HG03575 (cell line): ENCODE measurements around the gene USP7.
"Not testable (repeated sequence)": the region's sequence is repeated elsewhere in the genome, so short reads cannot be mapped to it uniquely, and the experiment has no call there.

ENCODE experiments used
- ATAC-seq: cut with Tn5 transposase; IDR thresholded peaks from one replicate; pipeline ENCODE4 v1.9.1; 2021; ENCODE audit not compliant: unreplicated experiment, insufficient number of reproducible peaks, low FRiP score; ENCODE audit errors: extremely low read depth

Gene USP7

DNA sequence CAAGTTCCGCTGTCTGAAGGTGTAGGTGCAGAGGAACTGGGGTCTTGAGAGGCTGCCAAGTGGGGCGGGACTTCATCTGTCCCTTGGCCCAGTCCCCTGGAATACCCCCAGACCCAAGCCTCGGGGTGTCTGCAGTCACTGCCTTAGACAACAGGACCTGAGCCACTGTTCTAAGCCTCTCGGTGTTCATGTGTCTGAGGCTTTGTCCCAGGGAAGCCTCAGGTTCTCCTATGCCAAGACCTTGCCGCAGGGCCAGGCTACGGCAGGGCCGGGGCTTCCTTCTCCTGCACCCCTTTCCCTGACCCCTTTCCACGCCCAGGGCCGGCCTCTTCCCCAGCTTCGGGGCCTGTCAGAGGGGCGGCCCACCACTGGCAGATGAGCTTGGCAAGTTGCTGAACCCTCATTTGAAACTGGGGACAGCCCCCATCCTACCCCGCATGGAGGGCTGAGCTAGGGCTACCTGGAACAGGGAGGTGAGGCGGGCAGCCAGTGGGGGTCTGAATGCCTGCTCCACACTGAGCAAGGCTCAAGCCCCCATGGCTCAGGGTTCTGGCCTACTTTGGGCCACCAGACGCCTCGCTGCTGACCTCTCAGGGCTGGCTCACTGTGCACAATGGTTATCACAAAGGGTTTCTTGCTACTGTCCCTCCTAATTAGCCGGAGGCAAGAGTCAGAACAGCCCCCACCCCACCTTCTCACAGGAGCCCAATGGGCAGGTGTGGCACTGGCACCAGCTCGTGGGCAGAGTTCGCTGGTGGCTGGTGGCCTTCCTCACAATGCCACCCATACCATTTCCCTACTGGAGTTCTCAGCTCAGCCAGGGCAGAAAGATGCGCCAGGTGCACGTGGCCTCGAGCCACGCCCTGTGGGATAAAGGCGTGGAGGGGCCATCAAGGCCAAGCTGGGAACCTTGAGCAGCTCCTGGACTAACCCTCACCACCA is 74.5 kb downstream of the USP7 start:
- ATAC-seq = no peak

DNA sequence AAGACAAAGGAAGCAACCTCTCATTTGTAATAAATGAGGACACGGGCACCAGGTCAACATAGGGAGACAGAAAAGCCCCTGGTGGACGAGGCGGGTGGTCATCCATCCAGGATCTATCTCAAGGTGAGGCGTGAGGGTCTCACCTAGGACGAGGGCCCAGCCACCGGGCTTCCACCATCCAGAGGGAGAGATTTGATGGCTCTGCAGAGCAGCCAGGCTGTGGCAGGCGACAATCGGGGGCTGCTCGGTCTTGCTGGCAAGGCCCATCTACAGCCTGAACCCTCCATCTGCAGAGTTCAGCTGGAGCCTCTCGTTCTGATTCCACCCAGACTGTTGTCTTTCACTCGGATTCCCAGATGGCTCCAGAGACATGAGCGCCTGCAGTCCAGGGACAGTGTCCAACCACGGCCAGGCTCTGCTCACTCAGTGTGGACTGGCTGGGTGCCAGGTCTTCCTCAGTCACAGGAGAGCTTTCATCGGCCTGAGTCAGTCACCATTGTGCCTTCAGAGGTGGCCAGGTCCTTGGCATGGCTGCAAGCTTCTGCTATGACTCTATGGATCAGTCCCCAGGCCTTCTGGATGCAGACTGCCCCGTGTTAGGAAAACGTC is 75.7 kb downstream of the USP7 start:
- ATAC-seq = no peak

DNA sequence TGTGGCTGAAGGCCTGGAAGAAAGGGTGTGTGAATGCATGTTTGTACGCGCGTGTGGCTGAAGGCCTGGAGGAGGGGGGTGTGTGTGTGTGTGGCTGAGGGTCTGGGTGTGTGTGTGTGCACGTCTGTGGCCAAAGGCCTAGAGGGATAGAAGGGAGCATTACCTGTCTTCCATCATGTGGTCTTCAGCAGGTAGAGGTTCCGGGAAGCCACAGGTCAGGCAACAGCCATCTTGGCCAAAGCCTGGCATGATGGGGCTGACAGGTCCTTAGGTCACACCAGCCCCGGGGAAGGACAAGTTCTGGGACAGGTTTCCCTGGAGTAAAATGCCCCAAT is 76.3 kb downstream of the USP7 start:
- no peak for ATAC-seq

DNA sequence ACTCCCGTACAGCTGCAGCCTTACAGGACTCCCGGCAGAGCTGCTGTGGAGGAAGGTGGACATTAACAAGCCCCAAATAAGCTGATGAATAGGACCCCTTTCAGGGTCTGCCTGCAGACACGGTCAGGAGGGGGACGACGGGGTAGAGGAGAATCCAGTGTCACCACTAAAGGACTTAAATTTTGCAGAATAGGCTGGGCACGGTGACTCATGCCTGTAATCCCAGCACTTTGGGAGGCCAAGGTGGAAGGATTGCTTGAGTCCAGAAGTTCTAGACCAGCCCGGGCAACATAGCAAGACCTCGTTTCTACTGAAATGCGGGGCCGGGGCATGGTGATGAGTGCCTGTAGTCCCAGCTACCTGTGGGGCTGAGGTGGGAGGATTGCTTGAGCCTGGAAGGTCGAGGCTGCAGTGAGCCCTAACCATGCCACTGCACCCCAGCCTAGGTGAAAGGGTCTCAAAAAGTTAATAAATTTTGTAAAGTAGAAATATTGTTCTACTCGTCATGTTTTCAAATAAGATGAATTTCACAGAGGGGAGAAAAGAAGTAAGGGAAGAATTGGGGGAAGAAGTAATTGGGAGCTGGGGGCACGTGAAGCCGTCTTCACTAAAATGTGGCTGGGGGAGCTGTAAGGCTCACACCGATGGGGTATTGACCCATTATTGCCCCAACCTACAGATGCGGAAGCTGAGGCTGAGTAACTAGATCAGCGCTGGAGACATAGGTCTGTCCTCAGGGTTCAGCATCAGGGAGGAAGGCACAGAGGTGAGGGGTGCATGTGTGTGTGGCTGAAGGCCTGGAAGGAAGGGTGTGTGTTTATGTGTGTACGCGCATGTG is 76.9 kb downstream of the USP7 start:
- no peak for ATAC-seq

DNA sequence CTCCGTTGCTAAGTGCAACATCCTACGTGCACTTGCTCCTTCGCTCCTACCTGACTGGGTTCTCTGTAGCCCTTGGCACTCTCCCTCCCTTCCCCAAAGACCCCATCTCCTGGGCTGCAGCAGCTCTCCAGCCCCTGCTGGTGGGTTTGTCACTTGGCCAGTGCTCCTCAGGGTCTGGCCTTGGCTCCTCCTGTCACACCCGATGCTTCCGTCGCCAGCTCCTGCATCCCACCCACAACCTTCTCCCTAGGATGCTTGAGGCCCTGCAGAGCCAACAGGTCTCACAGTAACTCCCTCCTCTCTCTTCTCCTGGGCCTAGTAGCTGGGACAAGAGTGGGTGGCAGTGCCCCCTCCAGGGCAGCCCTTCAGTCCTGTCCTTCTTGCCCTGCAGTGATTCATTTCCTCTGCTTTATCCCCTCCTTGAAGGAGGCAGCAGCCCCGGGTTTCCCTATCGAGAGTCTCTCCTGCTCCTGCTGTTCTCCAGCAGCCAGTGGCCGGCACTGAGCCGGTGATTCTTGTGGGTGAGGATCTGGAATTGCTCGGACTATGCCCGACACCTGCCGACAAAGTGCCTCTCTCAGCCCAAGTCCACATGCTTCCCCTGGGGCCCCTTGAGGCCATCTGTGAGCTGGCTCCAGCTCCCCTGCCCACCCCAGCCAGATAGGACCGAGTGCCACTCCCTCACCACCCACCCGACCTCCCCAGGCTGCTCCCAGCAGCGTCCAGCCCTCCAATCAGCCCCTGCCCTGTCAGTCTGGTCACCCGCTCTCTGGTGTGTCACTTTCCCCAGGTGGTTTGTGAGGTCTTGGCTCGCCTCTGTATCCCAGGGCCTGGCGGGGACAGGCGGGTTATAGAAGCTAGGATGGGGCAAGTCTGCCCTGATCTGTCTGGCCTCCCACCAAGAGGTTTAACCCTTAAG is 77.8 kb downstream of the USP7 start:
- no peak for ATAC-seq

DNA sequence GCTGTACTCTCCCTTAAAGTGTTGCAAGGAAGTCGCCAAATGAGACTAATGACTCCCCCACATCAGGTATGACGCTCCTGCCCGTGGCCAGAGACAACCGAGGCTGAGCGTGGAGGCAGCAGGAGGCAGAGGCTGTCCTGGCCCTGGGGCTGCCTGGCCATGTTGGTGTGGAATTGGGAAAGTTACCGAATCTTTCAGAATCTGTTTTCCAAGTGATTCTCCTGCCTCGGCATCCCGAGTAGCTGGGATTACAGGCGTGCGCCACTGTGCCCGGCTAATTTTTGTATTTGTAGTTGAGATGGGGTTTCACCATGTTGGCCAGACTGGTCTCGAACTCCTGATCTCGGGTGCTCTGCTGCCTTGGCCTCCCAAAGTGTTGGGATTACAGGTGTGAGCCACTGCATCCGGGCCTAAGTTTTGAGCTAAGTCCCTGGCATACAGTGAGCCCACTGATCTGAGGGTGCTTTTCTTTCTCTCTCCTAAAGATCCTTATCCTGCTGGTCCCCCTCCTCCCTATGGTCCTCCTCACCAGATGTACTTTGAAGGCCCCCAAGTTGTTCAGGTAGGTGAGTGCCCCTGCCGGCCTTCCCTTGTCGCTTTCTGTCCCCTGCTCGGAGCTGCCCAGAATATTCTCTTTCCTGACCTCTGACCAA is 80.9 kb downstream of the USP7 start:
- no peak for ATAC-seq

DNA sequence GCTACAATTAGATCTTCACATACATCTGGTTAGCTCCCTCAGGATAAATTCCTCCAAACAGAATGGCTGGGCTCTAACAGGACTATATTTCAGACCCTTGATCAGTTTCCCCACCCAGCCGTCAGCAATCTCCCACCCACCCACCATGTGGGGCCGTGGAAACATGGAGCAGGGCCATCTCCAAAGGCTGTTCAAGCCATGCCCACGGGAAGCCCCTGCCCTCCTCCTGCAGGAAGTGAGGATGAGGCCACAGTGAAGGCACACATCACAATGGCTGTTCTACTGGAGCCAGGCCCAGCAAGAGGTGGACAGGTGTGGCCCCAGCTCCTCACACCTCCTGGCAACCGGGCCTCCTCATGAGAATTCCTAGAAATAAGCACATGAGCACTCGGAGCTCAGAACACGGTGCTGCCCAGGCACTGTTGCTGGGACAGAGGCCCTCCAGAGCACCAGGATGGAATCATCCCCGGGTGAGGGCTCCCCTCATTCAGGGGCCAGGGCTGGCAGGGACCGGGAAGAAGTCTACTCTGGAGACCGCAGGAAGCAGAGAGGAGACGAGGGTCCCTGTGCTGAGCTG is 81.6 kb downstream of the USP7 start, which contains the start of gene LITAFD:
Gene LITAFD (plus strand): TSS at position 311 of the 577 bp plus-strand sequence. CDS start 2,005 bp downstream, outside the sequence.
- ATAC-seq = no peak

DNA sequence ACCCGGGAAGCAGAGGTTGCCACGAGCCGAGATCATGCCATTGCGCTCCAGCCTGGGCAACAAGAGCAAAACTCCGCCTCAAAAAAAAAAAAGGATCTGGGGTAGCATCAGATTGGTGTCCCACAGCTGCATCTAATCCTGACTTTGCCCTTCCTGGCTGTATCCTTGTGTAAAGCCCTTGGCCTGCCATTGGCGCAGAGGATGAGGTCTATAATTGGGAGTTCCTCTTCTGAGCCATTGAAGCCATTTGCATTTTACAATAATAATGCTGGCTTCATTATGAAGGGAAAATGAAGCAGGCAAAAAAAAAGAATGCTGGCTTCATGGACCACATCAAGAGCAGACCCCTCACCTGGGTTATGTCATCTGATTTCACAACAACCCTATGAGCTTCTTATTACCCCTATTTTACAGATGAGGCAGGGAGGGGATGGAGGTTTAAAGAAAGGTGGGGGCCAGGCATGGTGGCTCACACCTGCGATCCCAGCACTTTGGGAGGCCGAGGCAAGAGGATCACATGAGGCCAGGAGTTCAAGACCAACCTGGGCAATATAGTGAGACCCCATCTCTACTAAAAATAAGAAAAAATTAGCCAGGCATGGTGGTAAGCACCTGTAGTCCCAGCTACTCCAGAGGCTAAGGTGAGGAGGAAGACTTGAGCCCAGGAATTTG is 82.7 kb downstream of the USP7 start:
- no peak for ATAC-seq

DNA sequence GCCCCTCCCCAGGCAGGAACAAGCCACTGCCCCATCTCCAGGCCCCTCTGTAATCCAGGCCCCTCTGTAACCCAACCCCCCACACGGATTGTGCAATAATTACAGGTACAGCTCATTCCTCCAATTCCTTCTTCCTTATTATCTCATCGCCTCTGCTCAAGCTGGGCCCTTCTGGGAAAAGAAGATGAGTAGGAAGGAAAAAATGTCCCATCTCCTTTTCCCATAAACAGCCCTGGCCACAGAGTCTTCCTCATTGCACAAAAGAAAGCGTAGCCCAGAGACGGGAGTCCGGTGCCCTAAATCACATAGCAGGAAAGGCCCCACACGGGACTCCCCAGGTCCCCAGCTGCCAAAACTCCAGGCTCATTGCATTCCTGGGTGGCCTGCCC is 85.2 kb downstream of the USP7 start:
- no peak for ATAC-seq

DNA sequence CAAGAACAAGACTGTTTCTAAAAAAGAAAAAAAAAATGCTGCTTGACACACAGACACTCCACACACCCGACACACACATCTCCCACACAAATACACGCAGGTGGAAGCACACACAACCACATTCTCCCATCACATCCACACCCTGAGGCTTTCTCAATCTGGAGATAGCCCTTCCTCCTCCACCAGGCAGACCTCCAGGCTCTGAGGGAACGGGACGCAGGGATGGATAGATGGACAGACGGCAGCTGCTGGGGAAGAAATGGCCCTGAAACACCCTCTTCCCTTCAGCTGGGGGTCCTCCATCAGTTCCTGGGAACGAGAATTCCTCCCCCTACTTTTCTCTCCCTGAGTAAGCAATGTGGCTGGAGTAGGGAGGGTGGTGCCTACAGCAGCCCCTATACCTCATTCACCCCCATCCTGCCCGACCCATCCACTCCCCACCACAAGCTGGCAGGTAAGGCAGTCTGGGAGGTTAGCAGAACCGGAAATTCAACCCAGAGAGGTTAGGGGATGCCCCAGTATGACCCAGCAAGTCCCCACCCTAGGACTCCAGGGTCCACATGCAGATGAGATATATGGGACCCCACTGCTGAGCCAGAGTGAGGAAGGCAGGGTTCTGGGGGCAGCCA is 85.7 kb downstream of the USP7 start:
- ATAC-seq = no peak

DNA sequence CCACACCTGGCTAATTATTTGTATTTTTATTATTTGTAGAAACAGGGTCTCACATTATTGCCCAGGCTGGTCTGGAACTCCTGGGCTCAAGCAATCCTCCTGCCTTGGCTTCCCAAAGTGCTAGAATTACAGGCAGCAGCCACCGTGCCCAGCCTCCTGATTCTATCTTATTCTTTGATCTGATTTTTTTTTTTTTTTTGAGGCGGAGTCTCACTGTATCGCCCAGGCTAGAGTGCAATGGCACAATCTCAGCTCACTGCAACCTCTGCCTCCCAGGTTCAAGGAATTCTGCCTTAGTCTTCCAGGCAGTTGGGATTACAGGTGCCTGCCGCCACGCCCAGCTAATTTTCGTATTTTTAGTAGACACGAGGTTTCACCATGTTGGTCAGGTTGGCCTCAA is 88.4 kb downstream of the USP7 start:
- not testable (repeated sequence) for ATAC-seq

GRCh38 chr16:8874388-8874787 is 89.3 kb downstream of the USP7 start:
- ATAC-seq = no peak

GRCh38 chr16:8873866-8874195 is 89.9 kb downstream of the USP7 start:
- ATAC-seq = not testable (repeated sequence)

DNA sequence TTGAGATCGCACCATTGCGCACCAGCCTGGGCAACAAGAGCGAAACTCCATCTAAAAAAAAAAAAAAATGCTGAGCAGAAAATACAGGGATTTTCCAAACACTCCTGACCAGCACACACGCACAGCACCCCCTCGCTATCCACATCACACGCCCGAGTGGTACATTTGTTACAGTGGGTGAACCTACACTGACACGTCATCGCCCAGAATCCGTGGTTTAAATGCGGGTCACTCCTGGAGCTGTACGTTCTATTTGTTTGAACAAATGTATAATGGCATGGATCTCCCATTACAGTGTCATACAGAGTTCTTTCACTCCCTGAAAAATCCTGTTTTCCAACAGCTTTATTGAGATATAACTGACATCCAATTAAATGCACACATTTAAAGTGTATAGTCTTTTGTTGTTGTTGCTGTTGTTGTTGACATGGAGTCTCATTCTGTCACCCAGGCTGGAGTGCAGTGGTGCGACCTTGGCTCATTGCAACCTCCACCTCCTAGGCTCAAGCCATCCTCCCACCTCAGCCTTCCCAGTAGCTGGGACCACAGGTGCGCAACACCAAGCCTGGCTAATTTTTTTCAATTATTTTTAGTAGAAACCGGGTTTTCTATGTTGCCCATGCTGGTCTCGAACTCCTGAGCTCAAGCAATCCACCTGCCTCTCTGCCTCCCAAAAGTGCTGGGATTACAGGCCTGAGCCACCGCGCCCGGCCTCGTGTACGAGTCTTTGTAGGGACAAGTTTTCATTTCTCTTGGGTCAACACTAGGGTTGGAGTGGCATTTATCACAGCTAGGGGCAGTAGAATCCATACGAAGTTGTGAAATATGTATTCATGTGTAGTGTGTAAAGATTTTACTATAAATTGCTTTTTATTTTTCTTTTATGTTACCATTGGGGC is 90.5 kb downstream of the USP7 start:
- ATAC-seq = no peak

DNA sequence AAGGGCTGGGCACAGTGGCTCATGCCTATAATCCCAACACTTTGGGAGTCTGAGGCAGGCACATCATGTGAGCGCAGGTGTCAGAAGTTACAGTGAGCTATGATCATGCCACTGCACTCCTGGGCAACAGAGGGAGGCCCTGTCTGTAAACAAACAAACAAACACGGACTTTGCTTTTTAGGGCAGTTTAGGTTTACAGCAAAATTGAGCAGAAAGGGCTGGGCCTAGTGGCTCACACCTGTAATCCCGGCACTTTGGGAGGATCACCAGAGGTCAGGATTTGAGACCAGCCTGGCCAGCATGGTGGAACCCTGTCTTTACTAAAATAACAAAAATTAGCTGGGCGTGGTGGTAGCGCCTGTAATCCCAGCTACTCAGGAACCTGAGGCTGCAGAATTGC is 91.6 kb downstream of the USP7 start:
- ATAC-seq = no peak

GRCh38 chr16:8869988-8870241 is 93.8 kb downstream of the USP7 start:
- not testable (repeated sequence) for ATAC-seq
